GM23248 (cell line): ENCODE results near the gene IBA57.

Experiments used
- EZH2 ChIP-seq: fragments of 200-600 bp; sonication (generic); IDR thresholded peaks from 2 replicates; pipeline ENCODE4 v1.6.1; 2018; ENCODE audit warnings: antibody characterized with exemption, mild to moderate bottlenecking; ENCODE audit not compliant: insufficient read depth, poor library complexity, severe bottlenecking
- EZH2phosphoT487 ChIP-seq: fragments of 200-600 bp; sonication (generic); IDR thresholded peaks from 2 replicates; pipeline ENCODE4 v1.6.1; 2018; ENCODE audit warnings: antibody characterized with exemption, moderate library complexity, mild to moderate bottlenecking, low read depth; ENCODE audit not compliant: insufficient read depth

DNA sequence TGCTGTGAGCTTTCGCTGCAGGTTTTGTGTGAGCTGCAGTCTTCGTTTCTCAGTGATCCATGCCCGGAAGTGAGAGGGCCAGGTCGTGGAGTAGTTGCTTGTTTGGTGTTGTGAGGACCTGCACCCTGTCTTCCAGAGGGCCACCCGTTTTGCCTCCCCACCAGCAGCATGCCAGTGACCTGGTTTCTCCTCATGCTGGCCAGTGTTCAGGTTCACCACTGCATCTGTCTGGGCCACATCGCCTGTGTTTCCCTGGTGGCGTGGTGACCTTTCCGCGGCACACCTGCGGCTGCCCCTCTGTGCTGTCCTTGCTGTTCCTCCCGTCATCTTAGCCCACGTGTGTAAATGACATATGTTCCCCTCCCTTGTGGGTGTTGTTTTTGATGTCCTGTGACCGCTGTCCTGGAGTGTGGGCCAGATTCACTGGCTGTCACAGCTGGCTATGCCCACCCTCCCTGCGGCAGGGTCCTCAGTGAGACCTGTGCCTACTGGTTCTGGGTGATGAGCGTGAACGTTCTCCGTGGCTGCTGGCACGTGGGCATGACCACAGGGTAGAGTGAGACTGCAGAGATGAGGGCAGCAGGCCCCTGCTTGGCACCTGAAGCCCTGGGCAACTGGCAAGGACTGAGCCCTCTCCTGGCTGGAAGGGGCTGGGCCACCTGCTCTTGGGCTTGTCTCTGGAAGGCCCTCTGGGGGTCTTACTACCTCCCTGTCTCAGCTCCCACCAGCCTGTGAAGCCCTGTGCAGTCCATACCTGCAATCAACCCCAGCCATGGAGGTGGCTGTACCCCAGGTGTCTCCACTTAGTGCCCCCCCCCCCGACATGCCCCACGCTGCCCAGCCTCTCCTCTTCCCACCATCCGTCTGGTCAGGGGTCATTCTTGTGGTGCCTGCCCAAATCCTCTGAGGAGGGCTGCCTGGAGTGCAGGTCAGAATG, 7.3 kb downstream of the IBA57 start:
- TF ChIP-seq EZH2 = no peak
- no peak for TF ChIP-seq EZH2phosphoT487
